Effector CD4-positive, alpha-beta T cell (primary cell): ENCODE results near the gene FBXL7.

Experiments used
- DNase-seq: peaks from one replicate; pipeline ENCODE4 v3.0.0-alpha.2; 2020

FBXL7 gene

GRCh38 chr5:15722305-15722704 lies 222.3 kb downstream of the FBXL7 start:
- no peak for DNase-seq

GRCh38 chr5:15727375-15727774 lies 227.4 kb downstream of the FBXL7 start:
- no peak for DNase-seq

- no peak for DNase-seq
These were observed 228.8 kb downstream of the FBXL7 start for GRCh38 chr5:15728811-15729210.

GRCh38 chr5:15731699-15732098 lies 231.7 kb downstream of the FBXL7 start:
- no peak for DNase-seq

- DNase-seq: no peak
These were observed 234.1 kb downstream of the FBXL7 start for GRCh38 chr5:15734058-15734457.

- no peak for DNase-seq
These were observed 237.2 kb downstream of the FBXL7 start for GRCh38 chr5:15737036-15737821.

- no peak for DNase-seq
These were observed 238.1 kb downstream of the FBXL7 start for GRCh38 chr5:15737871-15738664.

GRCh38 chr5:15740383-15740782 lies 240.4 kb downstream of the FBXL7 start:
- DNase-seq: no peak

- no peak for DNase-seq
These were observed 241.6 kb downstream of the FBXL7 start for GRCh38 chr5:15741591-15741990.

GRCh38 chr5:15746833-15747232 lies 246.9 kb downstream of the FBXL7 start:
- DNase-seq: no peak

- no peak for DNase-seq
These were observed 248.3 kb downstream of the FBXL7 start for GRCh38 chr5:15748266-15748665.

GRCh38 chr5:15752663-15753285 lies 252.8 kb downstream of the FBXL7 start:
- DNase-seq: no peak

GRCh38 chr5:15753752-15754151 lies 253.8 kb downstream of the FBXL7 start:
- no peak for DNase-seq

GRCh38 chr5:15757103-15757502 lies 257.1 kb downstream of the FBXL7 start:
- no peak for DNase-seq

- no peak for DNase-seq
These were observed 257.6 kb downstream of the FBXL7 start for GRCh38 chr5:15757619-15758018.

GRCh38 chr5:15762668-15763067 lies 262.7 kb downstream of the FBXL7 start:
- DNase-seq: no peak

GRCh38 chr5:15763754-15764153 lies 263.8 kb downstream of the FBXL7 start:
- DNase-seq: no peak

GRCh38 chr5:15768936-15769335 lies 269.0 kb downstream of the FBXL7 start:
- no peak for DNase-seq

GRCh38 chr5:15772131-15772530 lies 272.2 kb downstream of the FBXL7 start:
- DNase-seq: no peak

- DNase-seq: no peak
These were observed 274.7 kb downstream of the FBXL7 start for GRCh38 chr5:15774632-15775031.

GRCh38 chr5:15776346-15776745 lies 276.4 kb downstream of the FBXL7 start:
- no peak for DNase-seq

GRCh38 chr5:15783734-15784133 lies 283.8 kb downstream of the FBXL7 start:
- DNase-seq: no peak

GRCh38 chr5:15785531-15785981 lies 285.6 kb downstream of the FBXL7 start:
- no peak for DNase-seq

GRCh38 chr5:15786326-15786725 lies 286.3 kb downstream of the FBXL7 start:
- DNase-seq: no peak
